HG03521 (cell line): ENCODE results near the gene SS18L1.

Experiments
- ATAC-seq: cut with Tn5 transposase; IDR thresholded peaks from one replicate; pipeline ENCODE4 v1.9.1; 2021; ENCODE audit warnings: mild to moderate bottlenecking, moderate library complexity; ENCODE audit not compliant: unreplicated experiment

The SS18L1 gene

GRCh38 chr20:62208795-62209755 is 65.5 kb downstream of the SS18L1 start:
- no peak for ATAC-seq

- no peak for ATAC-seq
Observed at GRCh38 chr20:62209850-62210495, 66.4 kb downstream of the SS18L1 start.

GRCh38 chr20:62210496-62210855 is 66.9 kb downstream of the SS18L1 start:
- no peak for ATAC-seq

- no peak for ATAC-seq
Observed at GRCh38 chr20:62211216-62211615, 67.6 kb downstream of the SS18L1 start.

- ATAC-seq, result no peak
Observed at GRCh38 chr20:62211769-62212288, 68.3 kb downstream of the SS18L1 start.

GRCh38 chr20:62212299-62212698 is 68.7 kb downstream of the SS18L1 start:
- ATAC-seq, result no peak

GRCh38 chr20:62214067-62214466 is 70.5 kb downstream of the SS18L1 start:
- no peak for ATAC-seq

- no peak for ATAC-seq
Observed at GRCh38 chr20:62215020-62215990, 71.7 kb downstream of the SS18L1 start.

GRCh38 chr20:62215991-62216635 is 72.5 kb downstream of the SS18L1 start:
- no peak for ATAC-seq

- no peak for ATAC-seq
Observed at GRCh38 chr20:62216636-62217566, 73.3 kb downstream of the SS18L1 start.

GRCh38 chr20:62217913-62218773 is 74.6 kb downstream of the SS18L1 start:
- ATAC-seq, result no peak

- ATAC-seq, result no peak
Observed at GRCh38 chr20:62219101-62219991, 75.8 kb downstream of the SS18L1 start.

GRCh38 chr20:62219992-62220665 is 76.6 kb downstream of the SS18L1 start, which contains the start of gene HRH3:
Gene HRH3 (minus strand): TSS chr20:62220278. CDS start chr20:62219970, 308 bp downstream.
- no peak for ATAC-seq

- ATAC-seq, result no peak
Observed at GRCh38 chr20:62220666-62221568, 77.3 kb downstream of the SS18L1 start.

- no peak for ATAC-seq
Observed at GRCh38 chr20:62222266-62222850, 78.8 kb downstream of the SS18L1 start.
